H9 (cell line): ENCODE data around the gene PAEP. TPM values are rescaled to one million over a fixed set of nuclear protein-coding genes. Genes with fewer than 3 reads are reported as not detected.

Experiments
- DNase-seq: peaks from one replicate; pipeline ENCODE4 v3.0.0-alpha.2; 2017
- H2AFZ ChIP-seq: one replicate; pipeline ENCODE4 v1.6.1; 2013; ENCODE audit warnings: mild to moderate bottlenecking, low read length, control low read depth, moderate library complexity
- H2AK5ac ChIP-seq: 2 replicates; pipeline ENCODE4 v1.6.1; 2013; ENCODE audit warnings: low read length, control low read depth, mixed read lengths; ENCODE audit not compliant: insufficient read length
- H2BK120ac ChIP-seq: one replicate; pipeline ENCODE4 v1.6.1; 2013; ENCODE audit warnings: low read depth, mild to moderate bottlenecking, low read length, control low read depth, inconsistent platforms; ENCODE audit not compliant: poor library complexity, severe bottlenecking
- H2BK12ac ChIP-seq: 2 replicates; pipeline ENCODE4 v1.6.1; 2013; ENCODE audit warnings: low read length, control low read depth, mixed read lengths, low read depth; ENCODE audit not compliant: insufficient read length
- H2BK15ac ChIP-seq: 2 replicates; pipeline ENCODE4 v1.6.1; 2013; ENCODE audit warnings: low read depth, low read length, control low read depth
- H2BK20ac ChIP-seq: one replicate; pipeline ENCODE4 v1.6.1; 2013; ENCODE audit warnings: low read depth, mild to moderate bottlenecking, low read length, control low read depth, inconsistent platforms; ENCODE audit not compliant: poor library complexity, severe bottlenecking
- H2BK5ac ChIP-seq: 2 replicates; pipeline ENCODE4 v1.6.1; 2013; ENCODE audit warnings: low read length, control low read depth, mixed read lengths; ENCODE audit not compliant: insufficient read length
- H3K14ac ChIP-seq: 2 replicates; pipeline ENCODE4 v1.6.1; 2013; ENCODE audit warnings: low read length, control low read depth; ENCODE audit not compliant: insufficient read depth
- H3K18ac ChIP-seq: 2 replicates; pipeline ENCODE4 v1.6.1; 2013; ENCODE audit warnings: low read depth, mild to moderate bottlenecking, mixed read lengths, low read length, control low read depth; ENCODE audit not compliant: insufficient read length
- H3K23ac ChIP-seq: 2 replicates; pipeline ENCODE4 v1.6.1; 2013; ENCODE audit warnings: low read length, control low read depth, mixed read lengths, low read depth; ENCODE audit not compliant: insufficient read length
- H3K23me2 ChIP-seq: 2 replicates; pipeline ENCODE4 v1.6.1; 2013; ENCODE audit warnings: low read depth, mild to moderate bottlenecking, mixed read lengths, low read length, control low read depth; ENCODE audit not compliant: insufficient read length, poor library complexity, severe bottlenecking
- H3K27ac ChIP-seq: 2 replicates; pipeline ENCODE4 v1.5.1; 2013; ENCODE audit warnings: low read length, control low read depth, mixed read lengths, low read depth; ENCODE audit not compliant: insufficient read length
- H3K27me3 ChIP-seq: 2 replicates; pipeline ENCODE4 v1.6.1; 2013; ENCODE audit warnings: low read length, control low read depth, inconsistent platforms; ENCODE audit not compliant: insufficient read depth
- H3K4ac ChIP-seq: 2 replicates; pipeline ENCODE4 v1.6.1; 2013; ENCODE audit warnings: low read depth, mild to moderate bottlenecking, control low read depth, inconsistent platforms, low read length, moderate library complexity
- H3K4me1 ChIP-seq: 2 replicates; pipeline ENCODE4 v1.6.1; 2013; ENCODE audit warnings: low read length, control low read depth, inconsistent platforms; ENCODE audit not compliant: insufficient read depth
- H3K4me2 ChIP-seq: 2 replicates; pipeline ENCODE4 v1.6.1; 2013; ENCODE audit warnings: low read length, control low read depth, mixed read lengths; ENCODE audit not compliant: insufficient read length, insufficient read depth
- H3K56ac ChIP-seq: 2 replicates; pipeline ENCODE4 v1.6.1; 2013; ENCODE audit warnings: low read depth, mild to moderate bottlenecking, mixed read lengths, low read length, control low read depth; ENCODE audit not compliant: insufficient read length
- H3K79me1 ChIP-seq: 2 replicates; pipeline ENCODE4 v1.6.1; 2013; ENCODE audit warnings: low read depth, mild to moderate bottlenecking, moderate library complexity, low read length, control low read depth, inconsistent platforms; ENCODE audit not compliant: insufficient read depth, poor library complexity, severe bottlenecking
- H3K79me2 ChIP-seq: 2 replicates; pipeline ENCODE4 v1.6.1; 2013; ENCODE audit warnings: low read length, control low read depth, inconsistent platforms; ENCODE audit not compliant: insufficient read depth
- H3K9ac ChIP-seq: 2 replicates; pipeline ENCODE4 v1.6.1; 2013; ENCODE audit warnings: low read length, control low read depth, mixed read lengths; ENCODE audit not compliant: insufficient read length; ENCODE audit errors: extremely low read depth
- H3K9me3 ChIP-seq: one replicate; pipeline ENCODE4 v1.6.1; 2013; ENCODE audit warnings: low read depth, low read length, inconsistent platforms; ENCODE audit not compliant: control insufficient read depth
- H3T11ph ChIP-seq: one replicate; pipeline ENCODE4 v1.6.1; 2013; ENCODE audit warnings: mild to moderate bottlenecking, low read length, control low read depth, inconsistent platforms
- H4K20me1 ChIP-seq: one replicate; pipeline ENCODE4 v1.6.1; 2013; ENCODE audit not compliant: control insufficient read depth, insufficient read length, insufficient read depth
- H4K5ac ChIP-seq: 2 replicates; pipeline ENCODE4 v1.6.1; 2013; ENCODE audit warnings: low read depth, mild to moderate bottlenecking, mixed read lengths, low read length, control low read depth; ENCODE audit not compliant: insufficient read length
- H4K8ac ChIP-seq: replicated peaks from 2 replicates; pipeline ENCODE4 v1.6.1; 2013; ENCODE audit warnings: low read length, control low read depth, mixed read lengths, low read depth; ENCODE audit not compliant: insufficient read length
- H4K91ac ChIP-seq: 2 replicates; pipeline ENCODE4 v1.6.1; 2013; ENCODE audit warnings: low read depth, mild to moderate bottlenecking, moderate library complexity, mixed read lengths, low read length, control low read depth; ENCODE audit not compliant: insufficient read length
- H3K27ac Mint-ChIP-seq, 3 experiments: 2 replicates in 2 of 3; 3 replicates in 1 of 3; pipeline ENCODE4 v1.8.0; 2020 to 2021; ENCODE audit warnings: mixed read lengths in 3 of 3, mild to moderate bottlenecking in 1 of 3, moderate library complexity in 1 of 3
- H3K27me3 Mint-ChIP-seq: 2 replicates; pipeline ENCODE4 v1.8.0; 2021; ENCODE audit warnings: low read depth, mild to moderate bottlenecking, moderate library complexity, mixed read lengths
- H3K36me3 Mint-ChIP-seq, 3 experiments: 2 replicates in 2 of 3; 3 replicates in 1 of 3; pipeline ENCODE4 v1.8.0; 2020 to 2021; ENCODE audit warnings: low read depth in 3 of 3, mixed read lengths in 3 of 3; ENCODE audit not compliant: insufficient read depth in 1 of 3
- H3K4me1 Mint-ChIP-seq, 2 experiments: 2 replicates each; pipeline ENCODE4 v1.8.0; 2020; ENCODE audit warnings: mixed read lengths in 2 of 2
- H3K4me3 Mint-ChIP-seq, 2 experiments: 2 replicates in 1 of 2; 3 replicates in 1 of 2; pipeline ENCODE4 v1.8.0; 2020 to 2021; ENCODE audit warnings: mild to moderate bottlenecking in 2 of 2, mixed read lengths in 2 of 2, moderate library complexity in 1 of 2
- H3K9me3 Mint-ChIP-seq, 2 experiments: 2 replicates in 1 of 2; 3 replicates in 1 of 2; pipeline ENCODE4 v1.8.0; 2020; ENCODE audit warnings: mild to moderate bottlenecking in 2 of 2, mixed read lengths in 2 of 2, moderate library complexity in 1 of 2
- WGBS: extraction: QIAGEN DNeasy Blood & Tissue Kit; methylation state at CpG from one replicate; pipeline ENCODE4 v1.1.7; 2013; ENCODE audit warnings: missing lambda C conversion rate, low lambda C conversion rate, mixed read lengths; ENCODE audit not compliant: insufficient read length; ENCODE audit errors: extremely low coverage; 5-methylcytosine and 5-hydroxymethylcytosine counted together
- total RNA-seq: library from RNA; stranded (reverse); gene quantifications from 2 replicates; pipeline ENCODE4 v1.2.1, GENCODE V29; 2021
- TF ChIP-seq, protein P1 (sequence below): fragments of 200-600 bp; sonication (generic); conservative IDR thresholded peaks from 3 replicates; pipeline ENCODE4 v1.8.0; 2021; ENCODE audit warnings: antibody characterized with exemption, mild to moderate bottlenecking

Gene PAEP
- total RNA-seq, 1 experiment from 2014 or later: not detected

DNA sequence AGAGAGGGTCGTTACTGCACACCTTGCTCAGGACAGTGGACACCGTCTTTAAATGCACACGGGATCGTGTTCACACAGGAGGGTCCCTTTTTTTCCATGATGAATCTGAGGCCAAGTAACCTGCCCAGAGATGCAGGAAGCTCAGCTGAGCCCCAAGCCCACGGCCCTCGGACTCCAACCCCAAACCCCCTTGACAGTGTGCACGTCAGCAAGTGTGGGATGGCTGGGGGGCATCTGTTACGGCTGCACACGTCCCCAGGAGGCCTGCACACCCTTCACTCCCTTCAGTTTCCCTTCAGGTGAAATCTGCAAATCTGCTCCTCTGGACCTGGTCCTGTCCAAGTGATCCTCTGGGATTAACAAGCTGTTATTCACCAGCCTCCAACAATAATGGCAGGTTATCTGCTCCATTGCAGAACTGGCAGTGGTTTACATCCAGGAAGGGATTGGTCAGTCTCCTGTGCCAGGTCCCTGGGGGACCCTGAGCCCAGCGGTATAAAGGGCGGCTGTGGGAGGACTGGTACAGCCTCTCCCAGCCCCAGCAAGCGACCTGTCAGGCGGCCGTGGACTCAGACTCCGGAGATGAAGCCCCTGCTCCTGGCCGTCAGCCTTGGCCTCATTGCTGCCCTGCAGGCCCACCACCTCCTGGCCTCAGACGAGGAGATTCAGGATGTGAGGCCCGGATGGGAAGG, 40.5 kb upstream of the PAEP start, which contains the start of gene LCN1:
Gene LCN1, plus strand, starts transcription at position 525 of the 692 bp plus-strand sequence. Its CDS starts 58 bp downstream, at position 583.
- H3K56ac ChIP-seq: no peak within 1 kb of the TSS
- no peak within 1 kb of the TSS for H3T11ph ChIP-seq
- no peaks in the 10 kb centered on the region for H4K20me1 ChIP-seq
- H2BK12ac ChIP-seq: no peak within 1 kb of the TSS
- H4K5ac ChIP-seq: no peak within 1 kb of the TSS
- H3K27me3 ChIP-seq: no peaks in the 10 kb centered on the region
- Mint-ChIP-seq H3K4me1 (peaks cover 2 to 5% of the 10 kb centered on the region in 2 experiments; a peak in 1 of 4 replicates), H3K36me3 (no peaks in the 10 kb centered on the region), H3K27ac (peak within 1 kb of the TSS in 1 of 3 experiments; percentile 83; a peak in 1 of 7 replicates), H3K9me3 (peaks cover 0 to 5% of the 10 kb centered on the region in 2 experiments; a peak in 2 of 5 replicates), H3K27me3 (peaks cover 2% of the 10 kb centered on the region; the same call in 1 of the 2 replicates), H3K4me3 (no peak within 1 kb of the TSS)
- H3K4me2 ChIP-seq: no peak within 1 kb of the TSS
- H2BK20ac ChIP-seq: no peak within 1 kb of the TSS
- no peaks in the 10 kb centered on the region for H3K23me2 ChIP-seq
- TF ChIP-seq, protein P1, sequence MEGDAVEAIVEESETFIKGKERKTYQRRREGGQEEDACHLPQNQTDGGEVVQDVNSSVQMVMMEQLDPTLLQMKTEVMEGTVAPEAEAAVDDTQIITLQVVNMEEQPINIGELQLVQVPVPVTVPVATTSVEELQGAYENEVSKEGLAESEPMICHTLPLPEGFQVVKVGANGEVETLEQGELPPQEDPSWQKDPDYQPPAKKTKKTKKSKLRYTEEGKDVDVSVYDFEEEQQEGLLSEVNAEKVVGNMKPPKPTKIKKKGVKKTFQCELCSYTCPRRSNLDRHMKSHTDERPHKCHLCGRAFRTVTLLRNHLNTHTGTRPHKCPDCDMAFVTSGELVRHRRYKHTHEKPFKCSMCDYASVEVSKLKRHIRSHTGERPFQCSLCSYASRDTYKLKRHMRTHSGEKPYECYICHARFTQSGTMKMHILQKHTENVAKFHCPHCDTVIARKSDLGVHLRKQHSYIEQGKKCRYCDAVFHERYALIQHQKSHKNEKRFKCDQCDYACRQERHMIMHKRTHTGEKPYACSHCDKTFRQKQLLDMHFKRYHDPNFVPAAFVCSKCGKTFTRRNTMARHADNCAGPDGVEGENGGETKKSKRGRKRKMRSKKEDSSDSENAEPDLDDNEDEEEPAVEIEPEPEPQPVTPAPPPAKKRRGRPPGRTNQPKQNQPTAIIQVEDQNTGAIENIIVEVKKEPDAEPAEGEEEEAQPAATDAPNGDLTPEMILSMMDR: no peak
- no peak within 1 kb of the TSS for H2BK5ac ChIP-seq
- WGBS: no CpG with 5 or more reads among the region's 18 CpGs
- no peak within 1 kb of the TSS for H4K8ac ChIP-seq
- no peak within 1 kb of the TSS for H2BK120ac ChIP-seq
- H3K4me1 ChIP-seq: no peaks in the 10 kb centered on the region; the same call in 1 of the 2 replicates
- H4K91ac ChIP-seq: no peak within 1 kb of the TSS
- DNase-seq: no peak
- H3K18ac ChIP-seq: no peak within 1 kb of the TSS
- H2AK5ac ChIP-seq: no peak within 1 kb of the TSS
- no peaks in the 10 kb centered on the region for H3K79me2 ChIP-seq
- no peaks in the 10 kb centered on the region for H3K9me3 ChIP-seq
- no peak within 1 kb of the TSS for H3K27ac ChIP-seq
- no peak within 1 kb of the TSS for H3K9ac ChIP-seq
- H3K4ac ChIP-seq: no peak within 1 kb of the TSS
- H3K14ac ChIP-seq: no peak within 1 kb of the TSS; the same call in 1 of the 2 replicates
- no peaks in the 10 kb centered on the region for H3K79me1 ChIP-seq
- H2AFZ ChIP-seq: no peak within 1 kb of the TSS
- H3K23ac ChIP-seq: no peak within 1 kb of the TSS
- no peak within 1 kb of the TSS for H2BK15ac ChIP-seq
